H9 (cell line): ENCODE results near the gene CPB2. TPM values are rescaled to one million over a fixed set of nuclear protein-coding genes. Genes with fewer than 3 reads are reported as not detected.

Experiments used
- DNase-seq: peaks from one replicate; pipeline ENCODE4 v3.0.0-alpha.2; 2017
- H2AFZ ChIP-seq: one replicate; pipeline ENCODE4 v1.6.1; 2013; ENCODE audit warnings: mild to moderate bottlenecking, low read length, control low read depth, moderate library complexity
- H2AK5ac ChIP-seq: 2 replicates; pipeline ENCODE4 v1.6.1; 2013; ENCODE audit warnings: low read length, control low read depth, mixed read lengths; ENCODE audit not compliant: insufficient read length
- H2BK120ac ChIP-seq: one replicate; pipeline ENCODE4 v1.6.1; 2013; ENCODE audit warnings: low read depth, mild to moderate bottlenecking, low read length, control low read depth, inconsistent platforms; ENCODE audit not compliant: poor library complexity, severe bottlenecking
- H2BK12ac ChIP-seq: 2 replicates; pipeline ENCODE4 v1.6.1; 2013; ENCODE audit warnings: low read length, control low read depth, mixed read lengths, low read depth; ENCODE audit not compliant: insufficient read length
- H2BK15ac ChIP-seq: 2 replicates; pipeline ENCODE4 v1.6.1; 2013; ENCODE audit warnings: low read depth, low read length, control low read depth
- H2BK20ac ChIP-seq: one replicate; pipeline ENCODE4 v1.6.1; 2013; ENCODE audit warnings: low read depth, mild to moderate bottlenecking, low read length, control low read depth, inconsistent platforms; ENCODE audit not compliant: poor library complexity, severe bottlenecking
- H2BK5ac ChIP-seq: 2 replicates; pipeline ENCODE4 v1.6.1; 2013; ENCODE audit warnings: low read length, control low read depth, mixed read lengths; ENCODE audit not compliant: insufficient read length
- H3K14ac ChIP-seq: 2 replicates; pipeline ENCODE4 v1.6.1; 2013; ENCODE audit warnings: low read length, control low read depth; ENCODE audit not compliant: insufficient read depth
- H3K18ac ChIP-seq: 2 replicates; pipeline ENCODE4 v1.6.1; 2013; ENCODE audit warnings: low read depth, mild to moderate bottlenecking, mixed read lengths, low read length, control low read depth; ENCODE audit not compliant: insufficient read length
- H3K23ac ChIP-seq: 2 replicates; pipeline ENCODE4 v1.6.1; 2013; ENCODE audit warnings: low read length, control low read depth, mixed read lengths, low read depth; ENCODE audit not compliant: insufficient read length
- H3K23me2 ChIP-seq: 2 replicates; pipeline ENCODE4 v1.6.1; 2013; ENCODE audit warnings: low read depth, mild to moderate bottlenecking, mixed read lengths, low read length, control low read depth; ENCODE audit not compliant: insufficient read length, poor library complexity, severe bottlenecking
- H3K27ac ChIP-seq: 2 replicates; pipeline ENCODE4 v1.5.1; 2013; ENCODE audit warnings: low read length, control low read depth, mixed read lengths, low read depth; ENCODE audit not compliant: insufficient read length
- H3K27me3 ChIP-seq: 2 replicates; pipeline ENCODE4 v1.6.1; 2013; ENCODE audit warnings: low read length, control low read depth, inconsistent platforms; ENCODE audit not compliant: insufficient read depth
- H3K4ac ChIP-seq: 2 replicates; pipeline ENCODE4 v1.6.1; 2013; ENCODE audit warnings: low read depth, mild to moderate bottlenecking, control low read depth, inconsistent platforms, low read length, moderate library complexity
- H3K4me1 ChIP-seq: 2 replicates; pipeline ENCODE4 v1.6.1; 2013; ENCODE audit warnings: low read length, control low read depth, inconsistent platforms; ENCODE audit not compliant: insufficient read depth
- H3K4me2 ChIP-seq: 2 replicates; pipeline ENCODE4 v1.6.1; 2013; ENCODE audit warnings: low read length, control low read depth, mixed read lengths; ENCODE audit not compliant: insufficient read length, insufficient read depth
- H3K56ac ChIP-seq: 2 replicates; pipeline ENCODE4 v1.6.1; 2013; ENCODE audit warnings: low read depth, mild to moderate bottlenecking, mixed read lengths, low read length, control low read depth; ENCODE audit not compliant: insufficient read length
- H3K79me1 ChIP-seq: 2 replicates; pipeline ENCODE4 v1.6.1; 2013; ENCODE audit warnings: low read depth, mild to moderate bottlenecking, moderate library complexity, low read length, control low read depth, inconsistent platforms; ENCODE audit not compliant: insufficient read depth, poor library complexity, severe bottlenecking
- H3K79me2 ChIP-seq: 2 replicates; pipeline ENCODE4 v1.6.1; 2013; ENCODE audit warnings: low read length, control low read depth, inconsistent platforms; ENCODE audit not compliant: insufficient read depth
- H3K9ac ChIP-seq: 2 replicates; pipeline ENCODE4 v1.6.1; 2013; ENCODE audit warnings: low read length, control low read depth, mixed read lengths; ENCODE audit not compliant: insufficient read length; ENCODE audit errors: extremely low read depth
- H3K9me3 ChIP-seq: one replicate; pipeline ENCODE4 v1.6.1; 2013; ENCODE audit warnings: low read depth, low read length, inconsistent platforms; ENCODE audit not compliant: control insufficient read depth
- H3T11ph ChIP-seq: one replicate; pipeline ENCODE4 v1.6.1; 2013; ENCODE audit warnings: mild to moderate bottlenecking, low read length, control low read depth, inconsistent platforms
- H4K20me1 ChIP-seq: one replicate; pipeline ENCODE4 v1.6.1; 2013; ENCODE audit not compliant: control insufficient read depth, insufficient read length, insufficient read depth
- H4K5ac ChIP-seq: 2 replicates; pipeline ENCODE4 v1.6.1; 2013; ENCODE audit warnings: low read depth, mild to moderate bottlenecking, mixed read lengths, low read length, control low read depth; ENCODE audit not compliant: insufficient read length
- H4K8ac ChIP-seq: replicated peaks from 2 replicates; pipeline ENCODE4 v1.6.1; 2013; ENCODE audit warnings: low read length, control low read depth, mixed read lengths, low read depth; ENCODE audit not compliant: insufficient read length
- H4K91ac ChIP-seq: 2 replicates; pipeline ENCODE4 v1.6.1; 2013; ENCODE audit warnings: low read depth, mild to moderate bottlenecking, moderate library complexity, mixed read lengths, low read length, control low read depth; ENCODE audit not compliant: insufficient read length
- H3K27ac Mint-ChIP-seq, 3 experiments: 2 replicates in 2 of 3; 3 replicates in 1 of 3; pipeline ENCODE4 v1.8.0; 2020 to 2021; ENCODE audit warnings: mixed read lengths in 3 of 3, mild to moderate bottlenecking in 1 of 3, moderate library complexity in 1 of 3
- H3K27me3 Mint-ChIP-seq: 2 replicates; pipeline ENCODE4 v1.8.0; 2021; ENCODE audit warnings: low read depth, mild to moderate bottlenecking, moderate library complexity, mixed read lengths
- H3K36me3 Mint-ChIP-seq, 3 experiments: 2 replicates in 2 of 3; 3 replicates in 1 of 3; pipeline ENCODE4 v1.8.0; 2020 to 2021; ENCODE audit warnings: low read depth in 3 of 3, mixed read lengths in 3 of 3; ENCODE audit not compliant: insufficient read depth in 1 of 3
- H3K4me1 Mint-ChIP-seq, 2 experiments: 2 replicates each; pipeline ENCODE4 v1.8.0; 2020; ENCODE audit warnings: mixed read lengths in 2 of 2
- H3K4me3 Mint-ChIP-seq, 2 experiments: 2 replicates in 1 of 2; 3 replicates in 1 of 2; pipeline ENCODE4 v1.8.0; 2020 to 2021; ENCODE audit warnings: mild to moderate bottlenecking in 2 of 2, mixed read lengths in 2 of 2, moderate library complexity in 1 of 2
- H3K9me3 Mint-ChIP-seq, 2 experiments: 2 replicates in 1 of 2; 3 replicates in 1 of 2; pipeline ENCODE4 v1.8.0; 2020; ENCODE audit warnings: mild to moderate bottlenecking in 2 of 2, mixed read lengths in 2 of 2, moderate library complexity in 1 of 2
- WGBS: extraction: QIAGEN DNeasy Blood & Tissue Kit; methylation state at CpG from one replicate; pipeline ENCODE4 v1.1.7; 2013; ENCODE audit warnings: missing lambda C conversion rate, low lambda C conversion rate, mixed read lengths; ENCODE audit not compliant: insufficient read length; ENCODE audit errors: extremely low coverage; 5-methylcytosine and 5-hydroxymethylcytosine counted together
- total RNA-seq: library from RNA; stranded (reverse); gene quantifications from 2 replicates; pipeline ENCODE4 v1.2.1, GENCODE V29; 2021
- TF ChIP-seq, protein P1 (sequence below): fragments of 200-600 bp; sonication (generic); conservative IDR thresholded peaks from 3 replicates; pipeline ENCODE4 v1.8.0; 2021; ENCODE audit warnings: antibody characterized with exemption, mild to moderate bottlenecking

The CPB2 gene
- total RNA-seq, 1 experiment from 2014 or later: not detected

- no peak overlapping the region for H3K27ac Mint-ChIP-seq
- Histone ChIP-seq H3K79me2 (no peaks in the 10 kb centered on the region), H2BK20ac (no peak overlapping the region), H3K18ac (no peak overlapping the region), H4K20me1 (no peaks in the 10 kb centered on the region), H3K79me1 (no peaks in the 10 kb centered on the region), H3T11ph (no peak overlapping the region), H3K27me3 (no peaks in the 10 kb centered on the region), H3K4ac (no peak overlapping the region), H3K4me1 (peaks cover 3% of the 10 kb centered on the region; the same call in 1 of the 2 replicates), H2BK12ac (no peak overlapping the region), H3K9me3 (no peaks in the 10 kb centered on the region), H4K91ac (no peak overlapping the region), H3K56ac (no peak overlapping the region), H2BK120ac (no peak overlapping the region), H3K23me2 (no peaks in the 10 kb centered on the region), H2BK15ac (no peak overlapping the region), H2AK5ac (no peak overlapping the region), H2BK5ac (no peak overlapping the region), H3K9ac (no peak overlapping the region), H3K27ac (no peak overlapping the region), H3K23ac (no peak overlapping the region), H4K8ac (no peak overlapping the region), H3K4me2 (no peak overlapping the region), H3K14ac (no peak overlapping the region), H4K5ac (no peak overlapping the region), H2AFZ (no peak overlapping the region)
- H3K9me3 Mint-ChIP-seq: no peaks in the 10 kb centered on the region
- WGBS: no CpG with 5 or more reads among the region's 9 CpGs
- no peaks in the 10 kb centered on the region; a peak in 1 of 7 replicates for H3K36me3 Mint-ChIP-seq
- no peak for DNase-seq
- TF ChIP-seq, protein P1, sequence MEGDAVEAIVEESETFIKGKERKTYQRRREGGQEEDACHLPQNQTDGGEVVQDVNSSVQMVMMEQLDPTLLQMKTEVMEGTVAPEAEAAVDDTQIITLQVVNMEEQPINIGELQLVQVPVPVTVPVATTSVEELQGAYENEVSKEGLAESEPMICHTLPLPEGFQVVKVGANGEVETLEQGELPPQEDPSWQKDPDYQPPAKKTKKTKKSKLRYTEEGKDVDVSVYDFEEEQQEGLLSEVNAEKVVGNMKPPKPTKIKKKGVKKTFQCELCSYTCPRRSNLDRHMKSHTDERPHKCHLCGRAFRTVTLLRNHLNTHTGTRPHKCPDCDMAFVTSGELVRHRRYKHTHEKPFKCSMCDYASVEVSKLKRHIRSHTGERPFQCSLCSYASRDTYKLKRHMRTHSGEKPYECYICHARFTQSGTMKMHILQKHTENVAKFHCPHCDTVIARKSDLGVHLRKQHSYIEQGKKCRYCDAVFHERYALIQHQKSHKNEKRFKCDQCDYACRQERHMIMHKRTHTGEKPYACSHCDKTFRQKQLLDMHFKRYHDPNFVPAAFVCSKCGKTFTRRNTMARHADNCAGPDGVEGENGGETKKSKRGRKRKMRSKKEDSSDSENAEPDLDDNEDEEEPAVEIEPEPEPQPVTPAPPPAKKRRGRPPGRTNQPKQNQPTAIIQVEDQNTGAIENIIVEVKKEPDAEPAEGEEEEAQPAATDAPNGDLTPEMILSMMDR: no peak
- no peak overlapping the region for H3K4me3 Mint-ChIP-seq
- peaks cover 3 to 4% of the 10 kb centered on the region in 2 experiments for H3K4me1 Mint-ChIP-seq
- H3K27me3 Mint-ChIP-seq: no peaks in the 10 kb centered on the region
These were observed 9.8 kb upstream of the CPB2 start for GRCh38 chr13:46114613-46115012.
